Subcutaneous abdominal adipose tissue (tissue), 5 donors: ENCODE data around the gene PCDHGA7.
A peak's percentile ranks its signal among the peaks of the same experiment; 100 is the strongest.
"Not testable (repeated sequence)": the region's sequence is repeated elsewhere in the genome, so short reads cannot be mapped to it uniquely, and the experiment has no call there.

ENCODE experiments used
- H3K27ac ChIP-seq: one replicate; pipeline ENCODE4 v1.7.0; 2013; ENCODE audit warnings: low read depth, mild to moderate bottlenecking, inconsistent platforms, low read length, moderate library complexity
- H3K27me3 ChIP-seq, 5 donors: one replicate each; pipeline ENCODE4 v1.7.0; 2013; ENCODE audit warnings: low read length in 5 of 5, inconsistent platforms in 1 of 5; ENCODE audit not compliant: control insufficient read depth in 5 of 5, insufficient read depth in 4 of 5
- H3K36me3 ChIP-seq, 5 donors: one replicate each; pipeline ENCODE4 v1.7.0; 2013; ENCODE audit warnings: low read length in 5 of 5; ENCODE audit not compliant: control insufficient read depth in 5 of 5, insufficient read depth in 5 of 5
- H3K4me1 ChIP-seq, 5 donors: one replicate each; pipeline ENCODE4 v1.7.0; 2013; ENCODE audit warnings: low read length in 5 of 5, mild to moderate bottlenecking in 3 of 5, moderate library complexity in 1 of 5; ENCODE audit not compliant: control insufficient read depth in 5 of 5, insufficient read depth in 5 of 5
- H3K4me3 ChIP-seq, 5 donors: one replicate each; pipeline ENCODE4 v1.7.0; 2013; ENCODE audit warnings: low read length in 5 of 5, low read depth in 1 of 5
- H3K9ac ChIP-seq, 5 donors: one replicate each; pipeline ENCODE4 v1.7.0; 2013; ENCODE audit warnings: low read length in 5 of 5, mild to moderate bottlenecking in 4 of 5, moderate library complexity in 3 of 5
- H3K9me3 ChIP-seq, 5 donors: one replicate each; pipeline ENCODE4 v1.7.0; 2013; ENCODE audit warnings: low read length in 5 of 5; ENCODE audit not compliant: control insufficient read depth in 5 of 5
- donor health status: healthy.
- donor health status: healthy.
- donor health status: healthy.
- donor health status: healthy.
- donor health status: healthy.

Gene PCDHGA7

DNA sequence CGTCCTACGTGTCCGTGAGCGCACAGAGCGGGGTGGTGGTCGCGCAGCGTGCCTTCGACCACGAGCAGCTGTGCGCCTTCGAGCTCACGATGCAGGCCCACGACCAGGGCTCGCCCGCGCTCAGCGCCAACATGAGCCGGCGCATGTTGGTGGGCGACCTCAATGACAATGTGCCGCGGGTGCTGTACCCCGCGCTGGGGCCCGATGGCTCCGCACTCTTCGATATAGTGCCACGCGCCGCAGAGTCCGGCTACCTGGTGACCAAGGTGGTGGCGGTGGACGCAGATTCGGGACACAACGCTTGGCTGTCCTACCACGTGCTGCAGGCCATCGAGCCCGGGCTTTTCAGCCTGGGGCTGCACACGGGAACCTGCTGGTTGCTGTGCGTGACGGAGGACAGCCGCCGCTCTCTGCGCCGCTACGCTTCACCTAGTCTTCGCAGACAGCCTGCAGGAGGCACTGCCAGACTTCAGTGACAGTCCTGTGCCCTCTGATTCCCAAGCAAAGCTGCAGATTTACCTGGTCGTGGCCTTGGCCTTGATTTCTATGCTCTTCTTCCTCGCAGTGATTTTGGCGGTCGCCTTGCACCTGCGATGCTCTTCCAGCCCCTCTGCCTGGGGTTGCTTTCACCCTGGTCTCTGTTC lies 45.4 kb downstream of the PCDHGA7 start:
- Histone ChIP-seq H3K9me3 (peaks cover 35 to 78% (median 76%) of the 10 kb centered on the region in 5 donors), H3K36me3 (peaks cover 0 to 4% (median 0%) of the 10 kb centered on the region in 5 donors), H3K9ac (no peak overlapping the region), H3K4me3 (peak overlapping the region; percentile 11 to 56 (median 50)), H3K4me1 (peaks cover 0 to 16% (median 13%) of the 10 kb centered on the region in 5 donors), H3K27ac (no peak overlapping the region), H3K27me3 (peaks cover 0 to 12% (median 4%) of the 10 kb centered on the region in 5 donors)

DNA sequence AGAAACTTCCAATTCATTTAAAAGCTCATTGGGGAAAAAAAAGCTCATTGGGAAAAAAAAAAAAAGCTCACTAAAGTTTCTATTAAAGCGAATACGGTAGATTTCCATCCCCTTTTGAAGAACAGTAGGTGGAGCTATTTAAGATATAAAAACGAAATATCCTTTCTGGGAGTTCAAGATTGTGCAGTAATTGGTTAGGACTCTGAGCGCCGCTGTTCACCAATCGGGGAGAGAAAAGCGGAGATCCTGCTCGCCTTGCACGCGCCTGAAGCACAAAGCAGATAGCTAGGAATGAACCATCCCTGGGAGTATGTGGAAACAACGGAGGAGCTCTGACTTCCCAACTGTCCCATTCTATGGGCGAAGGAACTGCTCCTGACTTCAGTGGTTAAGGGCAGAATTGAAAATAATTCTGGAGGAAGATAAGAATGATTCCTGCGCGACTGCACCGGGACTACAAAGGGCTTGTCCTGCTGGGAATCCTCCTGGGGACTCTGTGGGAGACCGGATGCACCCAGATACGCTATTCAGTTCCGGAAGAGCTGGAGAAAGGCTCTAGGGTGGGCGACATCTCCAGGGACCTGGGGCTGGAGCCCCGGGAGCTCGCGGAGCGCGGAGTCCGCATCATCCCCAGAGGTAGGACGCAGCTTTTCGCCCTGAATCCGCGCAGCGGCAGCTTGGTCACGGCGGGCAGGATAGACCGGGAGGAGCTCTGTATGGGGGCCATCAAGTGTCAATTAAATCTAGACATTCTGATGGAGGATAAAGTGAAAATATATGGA lies 48.0 kb downstream of the PCDHGA7 start, which contains the start of gene PCDHGA12:
PCDHGA12 (plus strand) TSS at position 176 of the 782 bp plus-strand sequence; CDS start at position 429, 253 bp downstream.
- Histone ChIP-seq H3K27ac (no peak within 1 kb of the TSS), H3K4me1 (peaks cover 0 to 16% (median 11%) of the 10 kb centered on the region in 5 donors), H3K27me3 (peaks cover 0 to 9% (median 0%) of the 10 kb centered on the region in 5 donors), H3K9ac (no peak within 1 kb of the TSS), H3K36me3 (peaks cover 0 to 4% (median 0%) of the 10 kb centered on the region in 5 donors), H3K9me3 (peaks cover 31 to 68% (median 61%) of the 10 kb centered on the region in 5 donors), H3K4me3 (peak within 1 kb of the TSS; percentile 52 to 76 (median 58))

DNA sequence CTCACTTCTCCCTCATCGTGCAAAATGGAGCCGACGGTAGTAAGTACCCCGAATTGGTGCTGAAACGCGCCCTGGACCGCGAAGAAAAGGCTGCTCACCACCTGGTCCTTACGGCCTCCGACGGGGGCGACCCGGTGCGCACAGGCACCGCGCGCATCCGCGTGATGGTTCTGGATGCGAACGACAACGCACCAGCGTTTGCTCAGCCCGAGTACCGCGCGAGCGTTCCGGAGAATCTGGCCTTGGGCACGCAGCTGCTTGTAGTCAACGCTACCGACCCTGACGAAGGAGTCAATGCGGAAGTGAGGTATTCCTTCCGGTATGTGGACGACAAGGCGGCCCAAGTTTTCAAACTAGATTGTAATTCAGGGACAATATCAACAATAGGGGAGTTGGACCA lies 48.7 kb downstream of the PCDHGA7 start:
- peaks cover 26 to 65% (median 61%) of the 10 kb centered on the region in 5 donors for H3K9me3 ChIP-seq
- H3K36me3 ChIP-seq: peaks cover 0 to 4% (median 0%) of the 10 kb centered on the region in 5 donors
- peaks cover 0 to 9% (median 0%) of the 10 kb centered on the region in 5 donors for H3K27me3 ChIP-seq
- peaks cover 0 to 16% (median 11%) of the 10 kb centered on the region in 5 donors for H3K4me1 ChIP-seq
- no peak overlapping the region for H3K27ac ChIP-seq
- no peak overlapping the region for H3K9ac ChIP-seq
- peak overlapping the region; percentile 52 to 76 (median 58) for H3K4me3 ChIP-seq

DNA sequence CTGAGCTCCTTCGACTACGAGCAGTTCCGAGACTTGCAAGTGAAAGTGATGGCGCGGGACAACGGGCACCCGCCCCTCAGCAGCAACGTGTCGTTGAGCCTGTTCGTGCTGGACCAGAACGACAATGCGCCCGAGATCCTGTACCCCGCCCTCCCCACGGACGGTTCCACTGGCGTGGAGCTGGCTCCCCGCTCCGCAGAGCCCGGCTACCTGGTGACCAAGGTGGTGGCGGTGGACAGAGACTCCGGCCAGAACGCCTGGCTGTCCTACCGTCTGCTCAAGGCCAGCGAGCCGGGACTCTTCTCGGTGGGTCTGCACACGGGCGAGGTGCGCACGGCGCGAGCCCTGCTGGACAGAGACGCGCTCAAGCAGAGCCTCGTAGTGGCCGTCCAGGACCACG lies 49.8 kb downstream of the PCDHGA7 start:
- not testable (repeated sequence) for H3K27ac ChIP-seq, H3K36me3 ChIP-seq, H3K27me3 ChIP-seq, H3K9ac ChIP-seq
- Histone ChIP-seq H3K9me3 (peaks cover 16 to 60% (median 54%) of the 10 kb centered on the region in 5 donors), H3K4me1 (peaks cover 0 to 16% (median 11%) of the 10 kb centered on the region in 5 donors), H3K4me3 (peak overlapping the region; percentile 8 to 76 (median 58))

DNA sequence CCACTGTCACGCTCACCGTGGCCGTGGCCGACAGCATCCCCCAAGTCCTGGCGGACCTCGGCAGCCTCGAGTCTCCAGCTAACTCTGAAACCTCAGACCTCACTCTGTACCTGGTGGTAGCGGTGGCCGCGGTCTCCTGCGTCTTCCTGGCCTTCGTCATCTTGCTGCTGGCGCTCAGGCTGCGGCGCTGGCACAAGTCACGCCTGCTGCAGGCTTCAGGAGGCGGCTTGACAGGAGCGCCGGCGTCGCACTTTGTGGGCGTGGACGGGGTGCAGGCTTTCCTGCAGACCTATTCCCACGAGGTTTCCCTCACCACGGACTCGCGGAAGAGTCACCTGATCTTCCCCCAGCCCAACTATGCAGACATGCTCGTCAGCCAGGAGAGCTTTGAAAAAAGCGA lies 50.2 kb downstream of the PCDHGA7 start:
- not testable (repeated sequence) for H3K27me3 ChIP-seq, H3K36me3 ChIP-seq, H3K9ac ChIP-seq, H3K27ac ChIP-seq
- H3K9me3 ChIP-seq: peaks cover 13 to 58% (median 53%) of the 10 kb centered on the region in 5 donors
- peaks cover 0 to 16% (median 11%) of the 10 kb centered on the region in 5 donors for H3K4me1 ChIP-seq
- H3K4me3 ChIP-seq: peak overlapping the region in 1 of 5 donors; percentile 33

DNA sequence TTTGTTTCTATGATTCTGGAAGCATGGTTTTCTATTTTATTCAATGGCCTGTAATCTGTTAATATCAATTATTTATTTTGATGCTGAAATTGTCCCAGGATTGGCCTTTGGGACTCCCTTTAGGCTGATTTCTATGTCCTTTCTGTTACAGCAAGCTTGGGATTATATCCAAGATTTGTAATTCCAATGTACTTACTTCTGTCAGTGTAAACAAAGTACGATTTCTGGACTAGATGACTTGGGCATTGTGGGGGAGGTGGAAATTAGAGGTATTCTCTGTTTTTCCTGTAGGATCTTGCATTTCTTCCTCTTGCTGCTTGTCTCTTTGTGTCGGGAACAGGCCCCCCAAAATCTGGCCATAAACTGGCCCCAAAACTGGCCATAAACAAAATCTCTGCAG lies 51.5 kb downstream of the PCDHGA7 start:
- no peak overlapping the region for H3K4me3 ChIP-seq
- H3K27me3 ChIP-seq: peaks cover 0 to 9% (median 0%) of the 10 kb centered on the region in 5 donors
- no peaks in the 10 kb centered on the region for H3K36me3 ChIP-seq
- peaks cover 6 to 48% (median 45%) of the 10 kb centered on the region in 5 donors for H3K9me3 ChIP-seq
- peaks cover 0 to 16% (median 11%) of the 10 kb centered on the region in 5 donors for H3K4me1 ChIP-seq
- H3K9ac ChIP-seq: no peak overlapping the region
- no peak overlapping the region for H3K27ac ChIP-seq
